Measurements from ENCODE around the gene CELA3A.
A peak's percentile ranks its signal among the peaks of the same experiment; 100 is the strongest.
"Not testable (repeated sequence)": the region's sequence is repeated elsewhere in the genome, so short reads cannot be mapped to it uniquely, and the experiment has no call there.

CELA3A gene

GRCh38 chr1:22005261-22006149, 4.0 kb downstream of the CELA3A start:
- DNase-seq (ENCODE audit: low read depth in 2 of 2): peak; percentile 42 to 51
- TF ChIP-seq CTCF (IDR thresholded peaks at IDR 0.05; ENCODE audit: low read depth, low read length): peak; percentile 35
- not testable (repeated sequence) for H3K4me3 ChIP-seq (replicated peaks in 1 of 2; ENCODE audit: low read depth in 2 of 2, low read length in 2 of 2)

- not testable (repeated sequence) for H3K4me3 ChIP-seq (replicated peaks in 1 of 2; ENCODE audit: low read depth in 2 of 2, low read length in 2 of 2)
Observed at GRCh38 chr1:22006736-22007135, 5.3 kb downstream of the CELA3A start.

GRCh38 chr1:22007262-22007661, 5.8 kb downstream of the CELA3A start:
- not testable (repeated sequence) for DNase-seq (ENCODE audit: low read depth in 2 of 2); H3K4me3 ChIP-seq (replicated peaks in 1 of 2; ENCODE audit: low read depth in 2 of 2, low read length in 2 of 2)

More at GRCh38 chr1:22006736-22007135, 5.3 kb downstream of the CELA3A start:
- DNase-seq (ENCODE audit: low read depth in 2 of 2): not testable (repeated sequence)

GRCh38 chr1:22009566-22009965, 8.1 kb downstream of the CELA3A start:
- DNase-seq (ENCODE audit: low read depth in 2 of 2): not testable (repeated sequence)

GRCh38 chr1:22012752-22013151, 11.3 kb downstream of the CELA3A start:
- DNase-seq (ENCODE audit: low read depth in 2 of 2); H3K4me3 ChIP-seq (replicated peaks in 1 of 2; ENCODE audit: low read depth in 2 of 2, low read length in 2 of 2): not testable (repeated sequence)

More at GRCh38 chr1:22009566-22009965, 8.1 kb downstream of the CELA3A start:
- not testable (repeated sequence) for H3K4me3 ChIP-seq (replicated peaks in 1 of 2; ENCODE audit: low read depth in 2 of 2, low read length in 2 of 2)

GRCh38 chr1:22014575-22015206, 13.2 kb downstream of the CELA3A start:
- not testable (repeated sequence) for DNase-seq (ENCODE audit: low read depth in 2 of 2); H3K4me3 ChIP-seq (replicated peaks in 1 of 2; ENCODE audit: low read depth in 2 of 2, low read length in 2 of 2)

- no peak overlapping the region for H3K4me3 ChIP-seq (replicated peaks in 1 of 2; ENCODE audit: low read depth in 2 of 2, low read length in 2 of 2)
- peak; percentile 62 for TF ChIP-seq CTCF (IDR thresholded peaks at IDR 0.05; ENCODE audit: low read depth, low read length)
- peak; percentile 89 to 95 for DNase-seq (ENCODE audit: low read depth in 2 of 2)
Observed at GRCh38 chr1:22018583-22019559, 17.4 kb downstream of the CELA3A start.

GRCh38 chr1:22021061-22021460, 19.6 kb downstream of the CELA3A start:
- no peak overlapping the region for H3K4me3 ChIP-seq (replicated peaks in 1 of 2; ENCODE audit: low read depth in 2 of 2, low read length in 2 of 2)
- DNase-seq (ENCODE audit: low read depth in 2 of 2): no peak
- no peak for TF ChIP-seq CTCF (IDR thresholded peaks at IDR 0.05; ENCODE audit: low read depth, low read length)
